Spleen (tissue), 11 donors: Measurements from ENCODE around the gene NKTR. TPM values are rescaled to one million over a fixed set of nuclear protein-coding genes. Genes with fewer than 3 reads are reported as not detected.

ENCODE experiments used
- DNase-seq: peaks from one replicate; pipeline ENCODE4 v3.0.0-alpha.2; 2020
- H3K27ac ChIP-seq, 8 donors: fragments of 200-600 bp; sonication (generic) in 7 of 8; 1 replicate in 4 of 8; 2 replicates in 4 of 8; pipeline versions ENCODE4 v1.5.0 to v1.8.0; 2016 to 2021; ENCODE audit warnings: inconsistent platforms in 4 of 8, mild to moderate bottlenecking in 4 of 8, moderate library complexity in 1 of 8
- H3K27me3 ChIP-seq, 7 donors: fragments of 200-600 bp; sonication (generic) in 6 of 7; replicated peaks in 1 of 7; 1 replicate in 4 of 7; 2 replicates in 3 of 7; pipeline versions ENCODE4 v1.5.0 to v1.8.0; 2016 to 2021; ENCODE audit warnings: inconsistent platforms in 3 of 7, mild to moderate bottlenecking in 1 of 7
- H3K36me3 ChIP-seq, 6 donors: fragments of 200-600 bp; sonication (generic) in 5 of 6; 1 replicate in 4 of 6; 2 replicates in 2 of 6; pipeline versions ENCODE4 v1.5.0 to v1.8.0; 2016 to 2021; ENCODE audit warnings: inconsistent platforms in 2 of 6
- H3K4me1 ChIP-seq, 6 donors: fragments of 200-600 bp; sonication (generic) in 5 of 6; 1 replicate in 3 of 6; 2 replicates in 3 of 6; pipeline versions ENCODE4 v1.5.0 to v1.8.0; 2016 to 2021; ENCODE audit warnings: inconsistent platforms in 3 of 6
- H3K4me3 ChIP-seq, 8 donors: fragments of 200-600 bp; sonication (generic) in 7 of 8; 1 replicate in 4 of 8; 2 replicates in 4 of 8; pipeline versions ENCODE4 v1.5.0 to v1.8.0; 2016 to 2021; ENCODE audit warnings: inconsistent platforms in 4 of 8, mild to moderate bottlenecking in 4 of 8, moderate library complexity in 2 of 8
- H3K9me3 ChIP-seq, 8 donors: fragments of 200-600 bp; sonication (generic) in 7 of 8; 1 replicate in 4 of 8; 2 replicates in 4 of 8; pipeline versions ENCODE4 v1.5.0 to v1.8.0; 2016 to 2021; ENCODE audit warnings: inconsistent platforms in 4 of 8
- POLR2A ChIP-seq, 3 donors: fragments of 450-650 bp; IDR thresholded peaks; one replicate each; pipeline ENCODE4 v1.5.1; 2017; ENCODE audit warnings: antibody characterized with exemption in 3 of 3, mild to moderate bottlenecking in 1 of 3
- POLR2AphosphoS5 ChIP-seq, 3 donors: sonication (generic); formaldehyde crosslinking; IDR thresholded peaks; one replicate each; pipeline ENCODE4 v1.5.1; 2017; ENCODE audit warnings: antibody characterized with exemption in 3 of 3
- WGBS, 5 donors: extraction: QIAGEN DNeasy Blood & Tissue Kit in 3 of 5; methylation state at CpG; one replicate each; pipeline versions ENCODE4 v1.1.5 to v1.1.7; 2013 to 2018; 5-methylcytosine and 5-hydroxymethylcytosine counted together
- intact Hi-C: fragments of 100-400 bp; cut with DNase I; formaldehyde crosslinking; loops from one replicate; pipeline ENCODE4 v1.15.0; 2023; ENCODE audit warnings: low total_unique reads
- polyA plus RNA-seq, 3 donors: library from polyadenylated mRNA; stranded (reverse); fragments of 200-250 nt; gene quantifications; one replicate each; pipeline ENCODE4 v1.2.1, GENCODE V29; 2013
- total RNA-seq, 7 donors: library from RNA; depleted of rRNA in 3 of 7; stranded (reverse); fragments of >200 nt in 3 of 7; fragmentation: NEBNext Ultra II Directional in 4 of 7; extraction: Animal tissue kit (Norgen Biotek cat#: 25700) in 4 of 7; gene quantifications; one replicate each; pipeline versions ENCODE4 v1.1.0 to v1.2.1, GENCODE V29; 2016 to 2021
- TF ChIP-seq, protein P1 (sequence below), 11 experiments: fragments of 200-600 bp in 7 of 11; fragments of 450-650 bp in 4 of 11; sonication (generic) in 4 of 11; IDR thresholded peaks in 8 of 11; conservative IDR thresholded peaks in 3 of 11; 1 replicate in 7 of 11; 2 replicates in 4 of 11; pipeline versions ENCODE4 v1.4.0 to v1.8.0; 2016 to 2021; ENCODE audit warnings: antibody characterized with exemption in 11 of 11, inconsistent platforms in 4 of 11, mild to moderate bottlenecking in 1 of 11
- donor health status: healthy with polysubstance abuse.
- donor health status: DM: no; HTN: no; CAD: no; lungs with moderate emphysema.
- donor health status: DM: no; HTN: no; CAD: no.
- donor health status: Bipolar disorder and iron deficiency.
- donor health status: healthy.
- donor health status: DM: no; HTN: no; CAD: no.
- donor health status: DM: yes; HTN: yes; CAD: no.

NKTR gene
- total and polyA plus RNA-seq, 10 donors = 19.9 to 258 (median 140) TPM

- TF ChIP-seq, protein P1, sequence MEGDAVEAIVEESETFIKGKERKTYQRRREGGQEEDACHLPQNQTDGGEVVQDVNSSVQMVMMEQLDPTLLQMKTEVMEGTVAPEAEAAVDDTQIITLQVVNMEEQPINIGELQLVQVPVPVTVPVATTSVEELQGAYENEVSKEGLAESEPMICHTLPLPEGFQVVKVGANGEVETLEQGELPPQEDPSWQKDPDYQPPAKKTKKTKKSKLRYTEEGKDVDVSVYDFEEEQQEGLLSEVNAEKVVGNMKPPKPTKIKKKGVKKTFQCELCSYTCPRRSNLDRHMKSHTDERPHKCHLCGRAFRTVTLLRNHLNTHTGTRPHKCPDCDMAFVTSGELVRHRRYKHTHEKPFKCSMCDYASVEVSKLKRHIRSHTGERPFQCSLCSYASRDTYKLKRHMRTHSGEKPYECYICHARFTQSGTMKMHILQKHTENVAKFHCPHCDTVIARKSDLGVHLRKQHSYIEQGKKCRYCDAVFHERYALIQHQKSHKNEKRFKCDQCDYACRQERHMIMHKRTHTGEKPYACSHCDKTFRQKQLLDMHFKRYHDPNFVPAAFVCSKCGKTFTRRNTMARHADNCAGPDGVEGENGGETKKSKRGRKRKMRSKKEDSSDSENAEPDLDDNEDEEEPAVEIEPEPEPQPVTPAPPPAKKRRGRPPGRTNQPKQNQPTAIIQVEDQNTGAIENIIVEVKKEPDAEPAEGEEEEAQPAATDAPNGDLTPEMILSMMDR (IDR thresholded peaks at IDR 0.05 in 8 of 11, conservative IDR thresholded peaks at IDR 0.05 in 3 of 11) = no peak
- TF ChIP-seq POLR2AphosphoS5 (IDR thresholded peaks at IDR 0.05) (no peak), POLR2A (IDR thresholded peaks at IDR 0.05) (no peak)
- DNase-seq = peak; percentile 48
Observed at GRCh38 chr3:42690191-42690590, 89.7 kb downstream of the NKTR start.

DNA sequence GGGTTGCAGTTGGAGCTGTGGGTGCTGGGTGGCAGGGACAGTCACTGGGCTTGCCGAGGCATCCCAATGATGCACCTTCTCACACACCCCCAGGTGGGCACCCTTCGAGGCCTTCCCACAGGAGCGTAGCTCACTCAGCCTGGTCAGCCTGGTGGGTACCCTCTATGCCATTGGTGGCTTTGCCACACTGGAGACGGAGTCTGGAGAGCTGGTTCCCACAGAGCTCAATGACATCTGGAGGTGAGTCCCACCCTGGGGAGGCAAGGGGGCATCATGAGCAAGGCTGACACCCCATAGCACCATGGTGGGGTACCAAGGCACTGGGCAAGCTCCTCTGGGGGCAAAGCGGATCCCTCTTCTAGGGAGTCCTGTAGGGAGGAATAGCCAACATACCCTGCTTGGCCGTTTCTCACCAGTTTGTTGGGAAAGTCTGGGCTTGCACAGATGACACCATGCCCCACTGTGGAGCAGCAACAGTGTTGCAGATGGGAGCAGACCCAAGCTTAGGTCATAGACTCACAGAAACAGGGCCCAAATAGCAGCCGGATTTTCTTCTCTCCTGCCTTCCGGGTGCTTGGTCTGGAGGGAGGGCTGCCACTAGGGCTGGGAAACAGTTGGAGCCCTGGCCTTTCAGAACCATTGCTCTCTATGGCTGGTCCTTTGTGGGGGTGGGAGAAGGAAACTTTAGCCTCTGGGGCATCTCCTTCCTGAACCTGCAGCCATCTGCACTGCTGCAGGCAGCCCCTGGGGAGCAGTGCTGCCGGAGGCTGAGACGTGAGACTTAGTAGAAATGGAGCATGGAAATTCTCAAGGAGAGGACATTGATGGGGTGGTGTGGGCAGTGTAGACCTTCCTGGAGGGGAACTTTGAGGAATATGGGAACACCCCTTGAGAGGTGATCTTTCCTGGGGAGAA, 90.5 kb downstream of the NKTR start:
- intact Hi-C loops = no loop called here
- no peaks in the 10 kb centered on the region for H3K9me3 ChIP-seq
- 70 to 79% (median 77%) methylated on average over 7 to 10 of the region's 10 CpGs for WGBS, 5 donors
- H3K4me3 ChIP-seq = no peak overlapping the region
- H3K4me1 ChIP-seq = peaks cover 0 to 3% (median under 1%) of the 10 kb centered on the region in 6 donors
- H3K27ac ChIP-seq = no peak overlapping the region
- DNase-seq = peak; percentile 54
- no peaks in the 10 kb centered on the region for H3K36me3 ChIP-seq
- peaks cover 0 to 16% (median 3%) of the 10 kb centered on the region in 7 donors for H3K27me3 ChIP-seq
- TF ChIP-seq POLR2AphosphoS5 (IDR thresholded peaks at IDR 0.05) = no peak
- TF ChIP-seq POLR2A (IDR thresholded peaks at IDR 0.05) = no peak
- TF ChIP-seq, protein P1 (IDR thresholded peaks at IDR 0.05 in 8 of 11, conservative IDR thresholded peaks at IDR 0.05 in 3 of 11) = no peak

More at GRCh38 chr3:42690191-42690590, 89.7 kb downstream of the NKTR start:
- peaks cover 0 to 10% (median 3%) of the 10 kb centered on the region in 6 donors for H3K4me1 ChIP-seq
- H3K27ac ChIP-seq = no peak overlapping the region
- H3K27me3 ChIP-seq = peaks cover 0 to 24% (median 12%) of the 10 kb centered on the region in 7 donors
- WGBS, 5 donors = 73 to 77% (median 75%) methylated on average over 7 of the region's 7 CpGs
- no peaks in the 10 kb centered on the region for H3K36me3 ChIP-seq
- intact Hi-C loops = no loop called here
- H3K4me3 ChIP-seq = no peak overlapping the region
- no peaks in the 10 kb centered on the region for H3K9me3 ChIP-seq

- H3K27me3 ChIP-seq = peaks cover 0 to 10% (median 0%) of the 10 kb centered on the region in 7 donors
- TF ChIP-seq, protein P1 (IDR thresholded peaks at IDR 0.05 in 8 of 11, conservative IDR thresholded peaks at IDR 0.05 in 3 of 11) = no peak
- TF ChIP-seq POLR2A (IDR thresholded peaks at IDR 0.05) (no peak), POLR2AphosphoS5 (IDR thresholded peaks at IDR 0.05) (no peak)
- no peak overlapping the region for H3K4me3 ChIP-seq
- peak; percentile 66 for DNase-seq
- H3K4me1 ChIP-seq = no peaks in the 10 kb centered on the region
- no peaks in the 10 kb centered on the region for H3K36me3 ChIP-seq
- H3K9me3 ChIP-seq = no peaks in the 10 kb centered on the region
- intact Hi-C loops = no loop called here
- H3K27ac ChIP-seq = no peak overlapping the region
- WGBS, 5 donors = 71 to 86% (median 79%) methylated on average over 12 to 13 of the region's 13 CpGs
Observed at GRCh38 chr3:42691816-42692666, 91.6 kb downstream of the NKTR start.
